HCT116 (cell line): ENCODE results near the gene POGK.

ENCODE experiments used
- CBX3 ChIP-seq: IDR thresholded peaks from 2 replicates; pipeline ENCODE4 v1.6.1; 2012; ENCODE audit warnings: low read depth
- EZH2phosphoT487 ChIP-seq: fragments of 200-600 bp; IDR thresholded peaks from 2 replicates; pipeline ENCODE4 v1.6.1; 2018; ENCODE audit warnings: antibody characterized with exemption, borderline replicate concordance
- FOSL1 ChIP-seq: IDR thresholded peaks from 2 replicates; pipeline ENCODE4 v1.6.1; 2012; ENCODE audit warnings: low read depth
- POLR2A ChIP-seq: IDR thresholded peaks from 2 replicates; pipeline ENCODE4 v1.7.0; 2011; ENCODE audit warnings: borderline replicate concordance; ENCODE audit not compliant: insufficient read depth, insufficient read length; ENCODE audit errors: extremely low read depth
- POLR2AphosphoS5 ChIP-seq: IDR thresholded peaks from 2 replicates; pipeline ENCODE4 v1.6.1; 2011; ENCODE audit warnings: mild to moderate bottlenecking, low read depth, low read length, moderate library complexity
- RAD21 ChIP-seq: IDR thresholded peaks from 2 replicates; pipeline ENCODE4 v1.6.1; 2012; ENCODE audit warnings: low read depth, mild to moderate bottlenecking
- SP1 ChIP-seq: IDR thresholded peaks from 2 replicates; pipeline ENCODE4 v1.6.1; 2012; ENCODE audit warnings: low read depth
- ZNF274 ChIP-seq: fragments of 200-500 bp; sonication (Bioruptor generic); IDR thresholded peaks from 2 replicates; pipeline ENCODE4 v1.6.1; 2014; ENCODE audit warnings: mild to moderate bottlenecking, low read depth, low read length, inconsistent platforms
- TF ChIP-seq, protein P1 (sequence below), 3 experiments: fragments of 200-600 bp in 1 of 3; sonication (generic) in 1 of 3; IDR thresholded peaks in 2 of 3; conservative IDR thresholded peaks in 1 of 3; 2 replicates each; pipeline ENCODE4 v1.5.1; 2012 to 2017; ENCODE audit warnings: low read depth in 2 of 3, low read length in 2 of 3, antibody characterized with exemption in 1 of 3, borderline replicate concordance in 1 of 3, control low read depth in 1 of 3, mild to moderate bottlenecking in 1 of 3, mixed read lengths in 1 of 3, mixed run types in 1 of 3, moderate library complexity in 1 of 3; ENCODE audit not compliant: insufficient read depth in 1 of 3
- TF ChIP-seq, protein P2 (sequence below): IDR thresholded peaks from 2 replicates; pipeline ENCODE4 v1.6.1; 2012; ENCODE audit warnings: low read depth
- TF ChIP-seq, protein P3 (sequence below): IDR thresholded peaks from 2 replicates; pipeline ENCODE4 v1.6.1; 2011; ENCODE audit warnings: mild to moderate bottlenecking, low read length, moderate library complexity; ENCODE audit not compliant: insufficient replicate concordance; ENCODE audit errors: extremely low read depth
- TF ChIP-seq, protein P4 (sequence below): IDR thresholded peaks from 2 replicates; pipeline ENCODE4 v1.6.1; 2012

DNA sequence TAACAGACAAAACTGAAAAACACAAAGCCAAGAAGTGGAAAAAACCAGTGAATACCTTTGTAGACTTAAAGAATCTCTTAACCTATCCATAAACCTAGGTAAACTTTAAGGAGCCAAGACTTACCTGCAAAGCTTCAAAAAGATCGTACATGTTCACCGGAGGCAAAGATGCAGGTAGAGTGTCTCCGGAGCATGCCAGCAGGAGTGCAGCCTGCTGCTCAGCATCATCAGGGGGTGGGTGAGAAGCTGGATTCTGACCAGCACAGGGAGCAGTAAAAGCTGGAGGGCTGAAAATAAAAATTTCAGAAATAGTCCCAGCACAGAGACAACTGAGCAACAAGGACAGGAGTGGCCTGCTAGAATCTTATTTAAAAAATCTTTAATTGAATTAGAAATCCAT lies 18.7 kb downstream of the POGK start:
- no peak for TF ChIP-seq POLR2AphosphoS5
- TF ChIP-seq, protein P1, sequence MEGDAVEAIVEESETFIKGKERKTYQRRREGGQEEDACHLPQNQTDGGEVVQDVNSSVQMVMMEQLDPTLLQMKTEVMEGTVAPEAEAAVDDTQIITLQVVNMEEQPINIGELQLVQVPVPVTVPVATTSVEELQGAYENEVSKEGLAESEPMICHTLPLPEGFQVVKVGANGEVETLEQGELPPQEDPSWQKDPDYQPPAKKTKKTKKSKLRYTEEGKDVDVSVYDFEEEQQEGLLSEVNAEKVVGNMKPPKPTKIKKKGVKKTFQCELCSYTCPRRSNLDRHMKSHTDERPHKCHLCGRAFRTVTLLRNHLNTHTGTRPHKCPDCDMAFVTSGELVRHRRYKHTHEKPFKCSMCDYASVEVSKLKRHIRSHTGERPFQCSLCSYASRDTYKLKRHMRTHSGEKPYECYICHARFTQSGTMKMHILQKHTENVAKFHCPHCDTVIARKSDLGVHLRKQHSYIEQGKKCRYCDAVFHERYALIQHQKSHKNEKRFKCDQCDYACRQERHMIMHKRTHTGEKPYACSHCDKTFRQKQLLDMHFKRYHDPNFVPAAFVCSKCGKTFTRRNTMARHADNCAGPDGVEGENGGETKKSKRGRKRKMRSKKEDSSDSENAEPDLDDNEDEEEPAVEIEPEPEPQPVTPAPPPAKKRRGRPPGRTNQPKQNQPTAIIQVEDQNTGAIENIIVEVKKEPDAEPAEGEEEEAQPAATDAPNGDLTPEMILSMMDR (IDR thresholded peaks at IDR 0.05 in 2 of 3, conservative IDR thresholded peaks at IDR 0.05 in 1 of 3; ENCODE audit: borderline replicate concordance in 1 of 3, insufficient read depth in 1 of 3, low read depth in 2 of 3, low read length in 2 of 3): no peak
- TF ChIP-seq, protein P2, sequence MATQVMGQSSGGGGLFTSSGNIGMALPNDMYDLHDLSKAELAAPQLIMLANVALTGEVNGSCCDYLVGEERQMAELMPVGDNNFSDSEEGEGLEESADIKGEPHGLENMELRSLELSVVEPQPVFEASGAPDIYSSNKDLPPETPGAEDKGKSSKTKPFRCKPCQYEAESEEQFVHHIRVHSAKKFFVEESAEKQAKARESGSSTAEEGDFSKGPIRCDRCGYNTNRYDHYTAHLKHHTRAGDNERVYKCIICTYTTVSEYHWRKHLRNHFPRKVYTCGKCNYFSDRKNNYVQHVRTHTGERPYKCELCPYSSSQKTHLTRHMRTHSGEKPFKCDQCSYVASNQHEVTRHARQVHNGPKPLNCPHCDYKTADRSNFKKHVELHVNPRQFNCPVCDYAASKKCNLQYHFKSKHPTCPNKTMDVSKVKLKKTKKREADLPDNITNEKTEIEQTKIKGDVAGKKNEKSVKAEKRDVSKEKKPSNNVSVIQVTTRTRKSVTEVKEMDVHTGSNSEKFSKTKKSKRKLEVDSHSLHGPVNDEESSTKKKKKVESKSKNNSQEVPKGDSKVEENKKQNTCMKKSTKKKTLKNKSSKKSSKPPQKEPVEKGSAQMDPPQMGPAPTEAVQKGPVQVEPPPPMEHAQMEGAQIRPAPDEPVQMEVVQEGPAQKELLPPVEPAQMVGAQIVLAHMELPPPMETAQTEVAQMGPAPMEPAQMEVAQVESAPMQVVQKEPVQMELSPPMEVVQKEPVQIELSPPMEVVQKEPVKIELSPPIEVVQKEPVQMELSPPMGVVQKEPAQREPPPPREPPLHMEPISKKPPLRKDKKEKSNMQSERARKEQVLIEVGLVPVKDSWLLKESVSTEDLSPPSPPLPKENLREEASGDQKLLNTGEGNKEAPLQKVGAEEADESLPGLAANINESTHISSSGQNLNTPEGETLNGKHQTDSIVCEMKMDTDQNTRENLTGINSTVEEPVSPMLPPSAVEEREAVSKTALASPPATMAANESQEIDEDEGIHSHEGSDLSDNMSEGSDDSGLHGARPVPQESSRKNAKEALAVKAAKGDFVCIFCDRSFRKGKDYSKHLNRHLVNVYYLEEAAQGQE: no peak
- TF ChIP-seq EZH2phosphoT487: no peak
- no peak for TF ChIP-seq POLR2A
- TF ChIP-seq, protein P3, sequence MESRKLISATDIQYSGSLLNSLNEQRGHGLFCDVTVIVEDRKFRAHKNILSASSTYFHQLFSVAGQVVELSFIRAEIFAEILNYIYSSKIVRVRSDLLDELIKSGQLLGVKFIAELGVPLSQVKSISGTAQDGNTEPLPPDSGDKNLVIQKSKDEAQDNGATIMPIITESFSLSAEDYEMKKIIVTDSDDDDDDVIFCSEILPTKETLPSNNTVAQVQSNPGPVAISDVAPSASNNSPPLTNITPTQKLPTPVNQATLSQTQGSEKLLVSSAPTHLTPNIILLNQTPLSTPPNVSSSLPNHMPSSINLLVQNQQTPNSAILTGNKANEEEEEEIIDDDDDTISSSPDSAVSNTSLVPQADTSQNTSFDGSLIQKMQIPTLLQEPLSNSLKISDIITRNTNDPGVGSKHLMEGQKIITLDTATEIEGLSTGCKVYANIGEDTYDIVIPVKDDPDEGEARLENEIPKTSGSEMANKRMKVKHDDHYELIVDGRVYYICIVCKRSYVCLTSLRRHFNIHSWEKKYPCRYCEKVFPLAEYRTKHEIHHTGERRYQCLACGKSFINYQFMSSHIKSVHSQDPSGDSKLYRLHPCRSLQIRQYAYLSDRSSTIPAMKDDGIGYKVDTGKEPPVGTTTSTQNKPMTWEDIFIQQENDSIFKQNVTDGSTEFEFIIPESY: no peak
- TF ChIP-seq ZNF274: no peak
- no peak for TF ChIP-seq SP1
- TF ChIP-seq FOSL1: no peak
- TF ChIP-seq, protein P4, sequence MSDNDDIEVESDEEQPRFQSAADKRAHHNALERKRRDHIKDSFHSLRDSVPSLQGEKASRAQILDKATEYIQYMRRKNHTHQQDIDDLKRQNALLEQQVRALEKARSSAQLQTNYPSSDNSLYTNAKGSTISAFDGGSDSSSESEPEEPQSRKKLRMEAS: no peak
- no peak for TF ChIP-seq RAD21
- TF ChIP-seq CBX3: no peak
